IPS-20b (cell line): ENCODE results near the gene ABHD10.

Experiments used
- H3K27ac ChIP-seq: one replicate; pipeline ENCODE4 v1.5.1; 2013; ENCODE audit warnings: low read length
- H3K27me3 ChIP-seq: 2 replicates; pipeline ENCODE4 v1.6.1; 2013; ENCODE audit warnings: mild to moderate bottlenecking, low read length, inconsistent platforms; ENCODE audit not compliant: insufficient read depth
- H3K36me3 ChIP-seq: 2 replicates; pipeline ENCODE4 v1.6.1; 2013; ENCODE audit warnings: low read depth, mild to moderate bottlenecking, inconsistent platforms, low read length, moderate library complexity; ENCODE audit not compliant: insufficient read depth
- H3K4me1 ChIP-seq: 2 replicates; pipeline ENCODE4 v1.6.1; 2013; ENCODE audit warnings: mild to moderate bottlenecking, control low read depth, inconsistent platforms, low read length, moderate library complexity; ENCODE audit not compliant: insufficient read depth
- H3K4me3 ChIP-seq: 2 replicates; pipeline ENCODE4 v1.5.1; 2013; ENCODE audit warnings: mild to moderate bottlenecking, low read length, inconsistent platforms
- H3K9ac ChIP-seq: 2 replicates; pipeline ENCODE4 v1.6.1; 2013; ENCODE audit warnings: low read depth, mild to moderate bottlenecking, inconsistent platforms, low read length, moderate library complexity
- H3K9me3 ChIP-seq: 2 replicates; pipeline ENCODE4 v1.6.1; 2013; ENCODE audit warnings: mild to moderate bottlenecking, low read depth, low read length, inconsistent platforms; ENCODE audit not compliant: insufficient read depth

ABHD10 gene

GRCh38 chr3:111984636-111985298 is 5.9 kb downstream of the ABHD10 start:
- Histone ChIP-seq H3K36me3 (peaks cover 26% of the 10 kb centered on the region), H3K9me3 (no peaks in the 10 kb centered on the region), H3K27me3 (no peaks in the 10 kb centered on the region), H3K4me1 (peaks cover under 1% of the 10 kb centered on the region; the same call in 1 of the 2 replicates), H3K27ac (no peak overlapping the region), H3K9ac (no peak overlapping the region), H3K4me3 (no peak overlapping the region)

- no peak overlapping the region for H3K9ac ChIP-seq
- H3K4me3 ChIP-seq: no peak overlapping the region
- no peak overlapping the region for H3K27ac ChIP-seq
- H3K9me3 ChIP-seq: no peaks in the 10 kb centered on the region
- no peaks in the 10 kb centered on the region for H3K27me3 ChIP-seq
- no peaks in the 10 kb centered on the region for H3K4me1 ChIP-seq
- peaks cover 34% of the 10 kb centered on the region for H3K36me3 ChIP-seq
Measured at GRCh38 chr3:111986800-111987199, 8.0 kb downstream of the ABHD10 start.

DNA sequence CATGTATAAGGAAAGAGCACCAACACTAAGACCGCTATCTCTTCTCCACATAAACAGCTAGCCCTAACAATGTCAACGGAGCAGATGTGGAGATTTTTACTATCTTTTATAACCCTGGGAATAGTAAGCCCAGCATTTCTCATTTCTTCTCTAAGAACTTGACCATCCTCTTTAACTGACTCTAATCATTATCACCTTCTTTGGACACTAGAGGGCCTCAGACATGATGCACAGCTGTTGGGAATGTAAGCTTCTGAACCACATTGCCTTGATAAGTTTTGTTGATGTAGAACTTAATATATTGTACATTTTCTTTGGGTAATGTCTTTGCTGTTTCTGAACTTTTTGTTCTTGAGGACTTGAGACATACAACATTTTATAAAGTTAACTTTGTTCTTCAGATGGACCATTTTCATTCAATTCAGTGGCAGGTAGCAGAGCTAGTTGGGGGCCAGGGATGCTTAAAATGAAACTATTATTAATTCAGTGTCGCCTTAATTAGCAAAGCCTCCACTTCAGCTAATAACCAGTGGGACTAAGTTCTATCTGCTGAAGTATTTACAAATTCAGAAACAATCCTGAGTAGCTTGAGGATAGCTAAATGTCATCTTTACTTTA is 10.3 kb downstream of the ABHD10 start:
- H3K4me3 ChIP-seq: no peak overlapping the region
- H3K9ac ChIP-seq: no peak overlapping the region
- H3K36me3 ChIP-seq: peaks cover 43% of the 10 kb centered on the region
- H3K27me3 ChIP-seq: no peaks in the 10 kb centered on the region
- no peaks in the 10 kb centered on the region for H3K9me3 ChIP-seq
- H3K4me1 ChIP-seq: peaks cover 3% of the 10 kb centered on the region; the same call in 1 of the 2 replicates
- H3K27ac ChIP-seq: no peak overlapping the region

DNA sequence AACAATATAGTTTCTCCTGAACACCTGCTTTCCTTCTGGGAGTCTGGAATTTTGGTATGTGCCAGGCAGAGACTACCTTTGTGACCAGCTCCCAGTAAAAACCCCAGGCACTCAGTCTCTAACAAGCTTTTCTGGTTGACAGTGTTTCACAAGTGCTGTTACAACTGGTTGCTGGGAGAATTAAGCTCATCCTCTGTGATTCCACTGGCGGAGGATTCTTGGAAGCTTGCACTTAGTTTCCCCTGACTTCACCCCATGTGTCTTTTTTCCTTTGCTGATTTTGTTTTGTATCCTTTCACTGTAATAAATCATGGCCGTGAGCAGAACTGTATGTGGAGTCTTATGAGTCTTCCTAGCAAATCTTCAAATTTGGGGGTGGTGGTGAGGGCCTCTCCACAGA is 14.2 kb downstream of the ABHD10 start:
- Histone ChIP-seq H3K27me3 (peaks cover 12% of the 10 kb centered on the region; the same call in 1 of the 2 replicates), H3K4me3 (no peak overlapping the region), H3K9ac (no peak overlapping the region), H3K4me1 (peaks cover 3% of the 10 kb centered on the region; the same call in 1 of the 2 replicates), H3K27ac (no peak overlapping the region), H3K9me3 (no peaks in the 10 kb centered on the region), H3K36me3 (peaks cover 29% of the 10 kb centered on the region)

DNA sequence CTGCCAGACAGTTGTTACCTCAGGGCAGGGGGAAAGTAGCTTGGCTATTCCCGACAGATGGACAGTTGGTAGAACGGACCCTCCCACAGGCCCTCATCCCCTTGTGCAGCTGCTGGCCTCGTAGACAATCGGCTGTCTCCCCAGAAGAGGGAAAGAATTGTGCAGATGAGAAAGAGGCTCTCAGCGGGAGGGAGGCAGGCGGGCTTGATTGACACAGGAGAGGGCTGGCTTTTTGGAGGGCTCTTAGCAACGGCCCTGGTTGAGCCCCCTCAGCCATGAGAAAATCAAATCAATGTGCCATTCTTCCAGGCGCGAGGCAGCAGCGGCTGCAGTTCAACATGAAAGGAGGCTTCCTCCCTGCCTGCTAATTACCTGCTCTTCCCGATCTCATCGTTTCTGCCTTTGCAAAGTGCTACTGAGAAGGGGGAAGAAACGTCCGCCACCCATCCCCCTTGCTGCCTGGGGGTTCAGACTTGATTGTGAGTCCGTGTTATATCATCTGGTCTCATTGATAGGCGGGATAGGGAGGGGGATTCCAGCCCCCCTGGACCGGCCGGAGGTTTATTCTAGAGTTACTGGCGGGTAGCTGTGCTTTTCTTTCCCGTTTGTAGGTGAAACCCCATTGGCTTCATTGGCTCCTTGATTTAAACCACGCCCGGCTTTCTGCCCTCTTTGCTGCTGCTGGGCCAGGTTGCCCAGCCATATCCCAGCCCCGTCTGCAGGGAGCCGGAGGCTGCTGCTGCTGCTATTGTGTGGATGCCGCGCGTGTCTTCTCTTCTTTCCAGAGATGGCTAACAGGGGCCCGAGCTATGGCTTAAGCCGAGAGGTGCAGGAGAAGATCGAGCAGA is 20.0 kb downstream of the ABHD10 start, which contains the start of gene TAGLN3:
Gene TAGLN3 (plus strand): TSS at position 287 of the 848 bp plus-strand sequence. CDS start 501 bp downstream, at position 788.
- Histone ChIP-seq H3K4me3 (peak within 1 kb of the TSS; percentile 80), H3K9me3 (no peaks in the 10 kb centered on the region), H3K27me3 (peaks cover 65% of the 10 kb centered on the region), H3K9ac (peak within 1 kb of the TSS; percentile 73; the same call in 1 of the 2 replicates), H3K4me1 (peaks cover 12% of the 10 kb centered on the region; the same call in 1 of the 2 replicates), H3K36me3 (peaks cover 14% of the 10 kb centered on the region; the same call in 1 of the 2 replicates), H3K27ac (no peak within 1 kb of the TSS)

- Histone ChIP-seq H3K4me1 (peaks cover 11% of the 10 kb centered on the region; the same call in 1 of the 2 replicates), H3K9ac (peak overlapping the region; percentile 73; the same call in 1 of the 2 replicates), H3K27ac (no peak overlapping the region), H3K36me3 (peaks cover 18% of the 10 kb centered on the region; the same call in 1 of the 2 replicates), H3K9me3 (no peaks in the 10 kb centered on the region), H3K27me3 (peaks cover 65% of the 10 kb centered on the region), H3K4me3 (peak overlapping the region; percentile 80)
Measured at GRCh38 chr3:111999484-112000324, 20.9 kb downstream of the ABHD10 start.

GRCh38 chr3:112000367-112000771 is 21.5 kb downstream of the ABHD10 start:
- Histone ChIP-seq H3K9me3 (no peaks in the 10 kb centered on the region), H3K4me3 (peak overlapping the region; percentile 80), H3K27ac (no peak overlapping the region), H3K27me3 (peaks cover 65% of the 10 kb centered on the region), H3K9ac (peak overlapping the region; percentile 73; the same call in 1 of the 2 replicates), H3K4me1 (peaks cover 11% of the 10 kb centered on the region; the same call in 1 of the 2 replicates), H3K36me3 (peaks cover 25% of the 10 kb centered on the region; the same call in 1 of the 2 replicates)

DNA sequence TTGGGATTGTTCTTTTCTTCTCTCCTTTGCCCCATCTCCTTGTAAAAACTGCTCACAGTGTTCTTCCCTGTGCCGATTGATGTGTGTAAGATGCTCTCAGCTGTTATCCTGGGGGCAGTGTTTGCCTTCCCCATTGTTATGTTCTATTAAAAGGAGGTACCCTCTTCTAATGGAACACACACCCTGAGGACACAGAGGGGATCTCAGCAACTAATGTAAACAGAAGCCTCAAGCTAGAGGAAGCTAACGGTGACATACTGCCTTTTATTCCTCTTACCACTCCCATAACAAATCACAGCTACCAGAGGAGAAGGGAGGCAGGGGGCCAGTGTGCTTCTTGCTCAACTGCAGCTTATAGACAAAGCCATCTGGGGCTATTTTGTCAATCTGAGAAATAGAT is 22.1 kb downstream of the ABHD10 start:
- Histone ChIP-seq H3K9me3 (no peaks in the 10 kb centered on the region), H3K36me3 (peaks cover 25% of the 10 kb centered on the region; the same call in 1 of the 2 replicates), H3K9ac (peak overlapping the region; percentile 73; the same call in 1 of the 2 replicates), H3K4me3 (peak overlapping the region; percentile 80; the same call in 1 of the 2 replicates), H3K4me1 (peaks cover 11% of the 10 kb centered on the region; the same call in 1 of the 2 replicates), H3K27me3 (peaks cover 65% of the 10 kb centered on the region), H3K27ac (no peak overlapping the region)

DNA sequence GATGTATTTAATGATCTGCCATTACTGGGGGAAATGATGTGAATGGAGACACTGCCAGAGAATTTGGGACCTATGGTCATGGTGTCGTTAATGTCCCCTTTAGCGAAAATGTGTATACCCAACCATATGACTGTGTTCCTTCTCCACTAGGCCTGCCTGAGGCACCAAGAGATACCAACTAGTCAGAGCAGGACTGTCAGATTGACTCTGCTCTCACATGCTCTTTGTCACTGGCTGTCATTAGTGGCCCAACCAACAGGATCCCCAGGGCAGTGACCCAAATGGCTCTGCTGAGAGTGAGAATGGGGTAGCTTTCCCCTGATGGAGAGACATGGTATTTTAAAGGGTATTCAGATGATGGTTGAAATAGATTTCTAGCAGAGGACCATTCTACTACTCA is 22.7 kb downstream of the ABHD10 start:
- Histone ChIP-seq H3K9me3 (no peaks in the 10 kb centered on the region), H3K27ac (no peak overlapping the region), H3K4me3 (peak overlapping the region; percentile 80; the same call in 1 of the 2 replicates)

DNA sequence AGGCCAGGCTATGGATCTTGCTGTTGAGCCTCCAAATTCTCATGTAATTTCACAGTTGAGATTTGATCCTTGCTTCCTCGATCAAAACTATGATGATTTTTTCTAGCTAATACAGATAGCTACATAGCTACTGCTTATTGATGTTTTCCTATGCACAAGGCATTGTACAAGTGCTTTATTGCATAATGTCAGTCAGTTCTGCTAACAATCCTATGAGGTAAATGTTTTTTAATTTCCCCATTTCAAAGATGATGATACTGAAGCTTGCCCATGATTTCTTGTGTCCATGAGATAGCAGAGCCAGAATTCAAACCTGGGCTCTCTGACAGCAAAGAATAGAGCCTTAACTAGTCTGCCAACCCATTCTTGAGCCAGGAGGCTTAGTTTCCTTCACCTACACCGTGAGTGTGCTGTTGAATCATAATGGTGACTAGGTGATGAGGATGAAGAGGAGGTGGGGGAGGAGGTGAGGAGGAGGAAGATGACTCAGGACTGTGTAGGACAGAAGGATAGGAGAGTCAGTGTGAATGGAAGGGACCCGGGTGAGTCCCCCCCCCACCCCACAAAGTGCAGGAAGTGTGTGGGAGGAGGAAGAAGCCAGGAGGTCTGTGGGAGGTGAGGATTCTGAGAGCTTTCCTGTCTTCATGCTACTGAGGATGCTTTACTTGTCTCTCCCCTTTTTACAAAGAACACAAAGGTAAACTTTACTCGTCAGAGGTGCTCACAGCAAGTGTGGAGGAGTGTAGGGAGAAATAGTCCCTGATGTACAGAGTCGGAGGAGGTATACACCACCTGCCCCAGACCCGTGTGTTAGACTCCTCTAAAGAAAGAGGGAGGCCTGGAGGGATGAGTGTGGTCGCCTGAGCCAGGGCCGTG is 23.5 kb downstream of the ABHD10 start:
- Histone ChIP-seq H3K9ac (no peak overlapping the region), H3K27ac (no peak overlapping the region), H3K9me3 (no peaks in the 10 kb centered on the region), H3K4me3 (no peak overlapping the region), H3K4me1 (peaks cover 11% of the 10 kb centered on the region; the same call in 1 of the 2 replicates), H3K36me3 (peaks cover 30% of the 10 kb centered on the region; the same call in 1 of the 2 replicates), H3K27me3 (peaks cover 58% of the 10 kb centered on the region)

More for the DNA sequence above, 22.7 kb downstream of the ABHD10 start:
- Histone ChIP-seq H3K4me1 (peaks cover 11% of the 10 kb centered on the region; the same call in 1 of the 2 replicates), H3K36me3 (peaks cover 30% of the 10 kb centered on the region; the same call in 1 of the 2 replicates), H3K9ac (no peak overlapping the region), H3K27me3 (peaks cover 65% of the 10 kb centered on the region)
